Measurements from ENCODE around the gene AHDC1.

The AHDC1 gene

GRCh38 chr1:27575840-27576331 is 28.1 kb downstream of the AHDC1 start:
- no peak for DNase-seq

GRCh38 chr1:27574871-27575831 is 28.8 kb downstream of the AHDC1 start:
- DNase-seq = peak; percentile 48

- no peak for DNase-seq
Observed at GRCh38 chr1:27574001-27574781, 29.8 kb downstream of the AHDC1 start.

GRCh38 chr1:27572679-27573426 is 31.1 kb downstream of the AHDC1 start:
- DNase-seq = no peak

DNA sequence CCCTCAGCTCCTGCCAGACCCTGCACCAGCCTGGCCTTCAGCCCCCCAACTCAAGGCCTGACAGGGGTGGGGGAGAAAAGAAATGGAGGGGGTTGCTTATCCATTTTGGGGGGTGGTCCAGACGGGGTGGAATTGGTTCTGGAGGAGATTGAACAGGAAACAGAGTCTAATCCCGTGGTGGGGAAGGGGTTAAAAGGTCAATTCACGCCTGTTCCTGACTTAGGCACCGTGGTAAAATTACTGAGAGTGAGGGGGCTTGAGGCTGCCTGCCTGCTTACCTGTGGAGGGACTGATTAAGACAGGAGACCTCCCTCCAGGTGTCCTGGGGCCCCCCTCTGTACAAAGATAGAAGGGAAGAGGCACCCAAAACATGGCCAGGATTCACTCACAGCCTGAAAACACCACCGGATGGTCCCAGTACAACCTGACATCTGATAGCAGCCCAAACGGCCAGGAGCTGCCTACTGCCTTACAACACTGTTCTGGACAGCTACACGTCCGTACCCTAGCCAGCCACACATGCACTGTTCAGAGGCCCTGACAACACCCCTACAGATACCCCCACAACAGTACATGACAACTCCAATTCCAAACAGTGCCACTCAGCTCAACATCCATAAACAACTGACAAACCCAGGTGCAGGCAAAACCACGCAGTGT is 31.8 kb downstream of the AHDC1 start:
- DNase-seq = no peak

DNA sequence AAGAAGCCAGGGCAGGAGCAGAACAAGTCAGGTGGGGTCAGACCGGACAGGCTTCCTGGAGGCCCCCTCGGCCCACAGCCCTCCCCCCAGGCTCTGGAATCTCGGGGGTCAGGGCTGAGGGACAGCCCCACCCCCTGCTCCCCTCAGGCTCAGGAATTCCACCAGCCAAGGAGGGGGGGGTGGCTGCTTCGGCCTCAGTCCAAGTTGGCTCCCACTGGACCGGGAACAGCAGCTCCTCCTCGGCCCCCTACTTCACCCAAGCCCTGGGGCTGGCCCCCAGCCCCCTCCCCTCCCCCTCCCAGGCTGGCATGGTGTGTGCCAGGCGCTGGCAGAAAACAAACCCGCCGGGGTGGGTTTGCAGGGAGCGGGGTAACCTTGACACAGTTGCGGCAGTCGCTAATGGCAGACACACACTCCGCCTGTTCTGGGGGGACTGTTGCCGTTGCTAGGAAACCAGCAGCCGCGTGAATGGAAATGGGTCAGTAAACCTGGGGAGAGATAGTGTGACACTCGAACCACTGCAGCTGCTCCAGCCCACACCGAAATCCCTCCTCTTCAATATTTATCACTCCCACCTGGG is 32.4 kb downstream of the AHDC1 start:
- DNase-seq = peak; percentile 77

DNA sequence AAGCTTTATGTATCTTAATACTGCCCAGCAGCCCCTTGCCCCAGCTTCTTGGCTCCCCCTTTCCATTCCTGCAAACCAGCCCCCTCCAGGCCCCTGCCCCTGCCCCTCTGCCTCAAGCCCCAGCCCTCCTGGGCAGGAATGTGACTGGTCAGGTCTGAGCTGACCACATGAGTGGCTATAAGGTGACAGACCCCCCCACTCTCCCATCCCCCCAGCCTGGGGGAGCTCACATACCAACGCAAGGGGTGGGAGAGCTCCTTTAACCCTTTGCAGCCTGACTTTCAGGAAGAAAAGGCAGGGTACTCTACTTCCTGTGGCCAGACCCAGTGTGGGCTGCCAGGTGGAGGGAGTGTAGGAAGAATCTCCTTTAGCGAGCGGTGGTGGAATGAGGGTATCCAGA is 33.2 kb downstream of the AHDC1 start:
- DNase-seq = no peak

GRCh38 chr1:27570356-27570755 is 33.6 kb downstream of the AHDC1 start:
- DNase-seq = no peak

DNA sequence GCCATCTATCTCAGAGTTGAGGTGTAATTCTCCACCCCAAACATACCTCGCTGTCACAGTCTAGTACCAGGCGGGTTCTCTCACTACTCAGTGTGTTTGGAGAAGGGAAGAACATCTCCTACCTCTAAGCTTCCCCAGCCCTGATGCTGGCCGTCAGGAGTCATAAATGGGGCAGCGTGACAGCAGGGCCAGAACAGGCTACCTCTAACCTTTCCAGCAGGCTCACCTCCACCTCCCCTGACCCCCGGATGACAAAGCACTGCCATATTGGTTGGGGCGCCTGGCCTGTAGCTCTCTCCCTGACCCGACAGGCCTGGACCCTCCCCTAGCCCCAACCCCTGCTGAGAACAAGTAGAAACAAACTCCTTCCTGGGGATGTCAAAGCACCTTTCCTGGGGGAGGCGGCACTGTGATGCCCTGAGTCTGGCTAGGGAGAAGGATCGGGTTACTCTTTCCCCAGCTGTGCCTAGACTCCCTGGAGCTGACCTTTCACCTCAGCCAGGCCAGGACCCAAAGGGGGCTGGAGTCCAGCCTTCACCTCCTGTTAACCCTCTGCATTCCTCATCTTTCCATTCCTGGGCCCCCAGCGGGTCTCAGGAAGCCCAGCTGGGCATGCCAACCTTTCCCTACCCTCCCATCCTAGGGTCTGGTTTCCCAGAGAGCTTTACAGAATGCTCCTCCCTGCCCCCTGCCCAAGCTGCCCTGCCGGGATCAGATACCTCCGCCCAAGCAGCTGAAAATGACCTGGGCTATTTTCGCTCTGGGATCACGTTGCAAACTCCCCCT is 34.2 kb downstream of the AHDC1 start:
- DNase-seq = no peak

GRCh38 chr1:27569088-27569460 is 34.9 kb downstream of the AHDC1 start:
- no peak for DNase-seq

DNA sequence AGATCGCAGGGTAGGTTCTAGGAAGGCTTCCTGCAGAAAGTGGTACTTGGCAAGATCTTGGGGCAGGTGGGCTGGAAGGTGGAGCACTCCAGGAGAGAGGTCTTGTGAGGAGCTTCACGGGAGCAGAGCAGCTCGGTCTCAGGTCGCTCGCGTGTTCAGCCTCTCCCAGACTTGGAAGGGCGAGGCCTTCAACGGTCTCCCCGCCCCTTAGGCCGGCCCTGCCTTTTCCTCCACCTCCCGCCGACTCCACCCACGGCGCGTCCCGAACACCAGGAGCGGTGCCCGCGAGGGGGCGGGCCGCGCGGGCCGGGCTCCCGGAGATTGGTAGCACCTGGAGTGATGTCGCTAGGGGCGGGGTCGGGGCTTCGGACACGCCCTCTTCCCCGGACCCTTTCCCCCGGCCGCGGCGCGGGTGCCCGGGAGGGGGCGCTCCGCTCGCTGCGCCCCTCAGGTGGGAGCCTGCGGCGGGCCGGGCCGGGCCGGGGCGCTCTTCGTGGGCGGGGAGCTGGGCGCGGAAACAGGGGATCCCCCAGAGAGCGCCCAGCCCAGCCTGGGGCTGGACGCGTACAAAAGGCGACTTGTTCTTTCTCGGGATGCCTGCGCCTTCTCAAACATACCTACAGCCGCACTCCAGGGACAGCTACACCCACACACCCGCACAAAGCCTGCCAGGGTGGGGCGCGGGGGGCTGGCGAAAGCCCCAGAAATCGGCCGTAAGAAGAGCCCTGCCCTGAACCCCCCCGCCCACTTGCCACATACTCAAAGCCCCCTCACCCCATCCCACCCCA is 35.5 kb downstream of the AHDC1 start:
- DNase-seq = no peak

DNA sequence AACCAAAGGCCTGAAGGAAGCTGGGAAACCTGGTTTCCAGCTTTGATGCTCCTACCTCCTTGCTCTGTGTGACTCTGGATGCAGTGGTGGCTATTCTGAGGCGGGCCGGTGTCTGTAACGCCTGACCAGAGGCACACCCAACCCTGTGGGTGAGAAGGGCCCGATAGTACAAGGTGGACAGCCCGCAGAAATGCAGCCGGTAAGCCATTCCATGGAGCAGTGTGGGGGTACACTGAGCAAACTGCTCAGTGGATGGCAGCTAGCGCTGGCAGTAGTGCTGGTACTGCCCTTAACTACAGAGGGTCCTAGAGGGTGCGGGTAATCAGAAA is 36.0 kb downstream of the AHDC1 start:
- no peak for DNase-seq

DNA sequence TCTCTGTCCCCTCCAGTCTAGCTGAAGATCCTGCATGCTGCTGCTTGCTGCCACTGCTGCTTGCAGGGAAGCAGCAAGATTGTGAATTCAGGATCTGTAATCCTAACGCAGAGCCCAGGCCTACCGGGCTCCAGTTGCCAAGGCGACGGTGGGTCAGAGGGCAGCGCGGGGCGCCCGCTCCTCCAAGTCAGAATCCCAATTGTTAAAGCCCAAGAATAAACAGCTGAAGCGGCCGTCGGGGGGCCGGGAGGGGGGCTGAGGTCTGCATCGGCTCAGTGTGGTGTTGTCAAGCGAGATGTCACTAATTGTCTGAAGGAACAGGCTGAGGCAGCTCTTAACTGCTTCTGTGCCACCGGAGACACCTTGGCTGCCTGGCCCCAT is 36.8 kb downstream of the AHDC1 start:
- DNase-seq = no peak

DNA sequence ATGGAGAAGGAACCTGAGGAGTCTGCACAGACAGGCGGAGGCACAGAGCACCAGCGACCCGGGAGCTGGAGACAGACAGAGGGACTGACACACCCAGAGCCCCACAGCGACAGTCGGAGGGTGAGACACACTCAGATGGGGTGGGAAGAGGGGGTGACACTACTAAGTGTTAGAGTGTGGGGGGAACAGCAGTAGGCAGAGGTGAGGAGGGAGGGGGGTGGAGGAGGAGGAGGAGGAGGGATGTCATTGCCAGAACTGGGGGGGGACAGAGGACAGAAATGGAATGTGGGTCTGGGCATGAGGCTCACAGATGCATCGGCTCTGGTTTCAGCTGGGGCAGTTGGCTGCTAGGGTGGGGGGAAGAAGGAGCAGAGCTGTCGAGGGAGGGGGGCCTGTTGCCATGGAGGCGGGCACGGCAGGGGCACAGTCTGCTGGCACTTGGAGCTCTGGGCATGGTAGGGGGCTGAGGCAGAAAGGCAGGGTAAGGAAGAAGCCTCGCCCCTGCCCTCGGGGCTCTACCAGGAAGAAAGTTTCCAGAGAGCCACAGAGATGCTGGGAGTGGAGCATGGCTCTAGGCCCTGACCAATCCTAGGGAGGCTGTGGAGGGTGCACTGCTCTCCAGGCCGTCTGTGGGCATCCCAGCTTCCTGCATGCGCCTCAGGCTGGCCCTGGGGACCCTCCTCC is 37.3 kb downstream of the AHDC1 start:
- no peak for DNase-seq

- no peak for DNase-seq
Observed at GRCh38 chr1:27564710-27565649, 39.0 kb downstream of the AHDC1 start.

GRCh38 chr1:27563591-27564471 is 40.1 kb downstream of the AHDC1 start:
- no peak for DNase-seq

DNA sequence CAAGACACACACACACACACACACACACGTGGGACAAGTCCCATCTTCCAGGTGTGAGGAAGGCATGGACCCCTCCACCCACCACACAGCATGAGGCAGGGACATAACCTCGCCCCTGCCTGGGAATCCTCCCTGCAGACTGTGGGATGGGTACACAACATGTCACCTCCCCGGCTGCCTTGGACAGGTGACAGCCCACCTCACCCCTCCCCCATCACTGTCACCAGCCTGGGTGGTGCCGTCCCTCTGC is 40.7 kb downstream of the AHDC1 start:
- DNase-seq = no peak

Measured in NCI-H1092 (cell line).